OCI-M2 (cell line): ENCODE data around the gene BMAL2.

ENCODE experiments used
- DNase-seq: peaks from one replicate; lab custom pipeline; 2025; ENCODE audit not compliant: unreplicated experiment; lab: John Stamatoyannopoulos, UW

BMAL2 gene, protein sequence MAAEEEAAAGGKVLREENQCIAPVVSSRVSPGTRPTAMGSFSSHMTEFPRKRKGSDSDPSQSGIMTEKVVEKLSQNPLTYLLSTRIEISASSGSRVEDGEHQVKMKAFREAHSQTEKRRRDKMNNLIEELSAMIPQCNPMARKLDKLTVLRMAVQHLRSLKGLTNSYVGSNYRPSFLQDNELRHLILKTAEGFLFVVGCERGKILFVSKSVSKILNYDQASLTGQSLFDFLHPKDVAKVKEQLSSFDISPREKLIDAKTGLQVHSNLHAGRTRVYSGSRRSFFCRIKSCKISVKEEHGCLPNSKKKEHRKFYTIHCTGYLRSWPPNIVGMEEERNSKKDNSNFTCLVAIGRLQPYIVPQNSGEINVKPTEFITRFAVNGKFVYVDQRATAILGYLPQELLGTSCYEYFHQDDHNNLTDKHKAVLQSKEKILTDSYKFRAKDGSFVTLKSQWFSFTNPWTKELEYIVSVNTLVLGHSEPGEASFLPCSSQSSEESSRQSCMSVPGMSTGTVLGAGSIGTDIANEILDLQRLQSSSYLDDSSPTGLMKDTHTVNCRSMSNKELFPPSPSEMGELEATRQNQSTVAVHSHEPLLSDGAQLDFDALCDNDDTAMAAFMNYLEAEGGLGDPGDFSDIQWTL

DNA sequence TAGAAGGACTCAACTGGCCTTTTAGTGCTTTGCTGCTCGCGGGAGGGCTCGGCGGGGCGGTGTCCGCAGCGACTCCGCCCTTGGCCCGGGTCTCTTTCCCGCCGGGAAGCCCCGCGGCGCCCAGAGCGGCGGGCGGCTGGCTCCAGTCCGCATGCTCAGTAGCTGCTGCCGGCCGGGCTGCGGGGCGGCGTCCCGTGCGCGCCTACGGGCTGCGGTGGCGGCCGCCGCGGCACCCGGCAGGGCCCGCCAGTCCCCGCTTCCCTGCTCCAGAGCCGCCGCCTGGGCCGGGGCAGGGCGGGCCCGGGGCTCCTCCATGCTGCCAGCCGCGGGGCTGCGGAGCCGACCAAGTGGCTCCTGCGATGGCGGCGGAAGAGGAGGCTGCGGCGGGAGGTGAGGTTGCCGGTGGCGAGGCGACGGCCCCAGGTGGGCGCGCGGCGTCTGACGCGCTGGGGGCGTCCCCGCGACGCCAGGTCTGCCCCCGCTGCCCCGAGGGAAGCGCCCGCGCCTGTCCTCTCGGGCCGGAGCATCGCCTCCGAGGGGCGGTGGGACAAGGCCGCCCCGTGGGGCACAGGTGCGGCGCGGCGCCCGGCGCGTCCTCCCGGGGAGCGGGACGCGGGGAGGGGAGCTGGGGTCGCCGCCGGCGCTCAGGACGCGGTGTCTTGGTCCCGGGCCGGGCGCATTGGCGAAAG is at the start of gene BMAL2:
TSS of gene BMAL2 (plus strand) at position 123 of the 689 bp plus-strand sequence. CDS start at position 360, 237 bp downstream.
- no peak for DNase-seq

DNA sequence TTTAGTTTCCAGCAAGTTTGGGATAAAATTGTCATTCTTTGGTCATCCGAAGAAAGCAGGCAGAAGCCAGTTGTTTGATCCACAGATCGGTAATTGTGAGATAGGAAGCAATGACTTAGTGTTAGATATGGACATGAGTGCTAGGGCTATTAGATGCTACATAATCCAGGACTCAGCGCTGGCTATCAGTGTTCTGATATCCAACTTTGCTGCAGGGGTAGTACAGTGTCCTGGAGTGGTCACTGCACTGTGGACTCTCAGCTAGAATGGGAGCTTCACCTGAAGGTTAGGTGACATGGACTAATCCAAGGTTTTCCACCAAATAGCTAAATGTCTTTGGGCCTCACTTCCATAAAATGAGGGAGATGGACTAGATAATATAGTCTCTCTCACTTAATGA is 48.6 kb upstream of the BMAL2 start:
- DNase-seq: no peak

DNA sequence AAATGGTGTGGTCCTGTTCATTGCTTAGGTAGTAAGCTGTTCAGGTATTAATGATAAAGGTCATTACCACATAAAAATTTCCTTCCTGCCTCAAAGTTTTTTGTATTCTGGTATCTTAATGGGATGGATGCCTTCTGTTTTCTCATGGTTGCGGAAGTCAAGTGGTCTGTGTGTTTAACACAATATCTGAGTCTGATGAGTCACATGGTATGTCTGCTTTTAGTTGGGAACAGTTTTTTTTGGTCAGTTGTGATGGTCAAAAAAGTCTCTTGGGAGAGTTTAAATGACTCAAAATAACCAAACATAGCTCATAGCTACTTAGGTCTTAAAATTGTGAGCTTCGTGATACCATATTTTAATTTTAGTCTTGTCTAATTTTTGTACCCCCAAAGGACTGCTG is 47.9 kb upstream of the BMAL2 start:
- DNase-seq: no peak

DNA sequence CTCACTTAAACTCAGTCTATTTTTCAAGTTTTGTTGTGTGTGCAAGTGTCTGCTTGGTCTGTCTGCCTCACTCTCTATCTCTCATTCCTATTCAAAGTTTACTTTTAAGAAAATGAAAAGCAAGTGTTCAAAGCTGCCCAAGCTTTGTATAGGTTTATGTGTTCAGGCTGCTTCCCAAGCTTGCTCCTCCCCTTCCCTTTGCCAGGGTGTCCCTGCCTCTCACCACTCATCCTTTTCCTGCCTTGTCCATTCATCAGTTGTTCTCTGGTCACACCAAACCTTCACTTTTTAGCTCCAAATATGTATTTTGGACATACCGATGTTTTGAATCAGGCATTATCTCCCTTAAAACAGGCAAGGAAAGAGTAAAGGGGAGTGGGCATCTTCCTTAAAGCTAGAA is 47.2 kb upstream of the BMAL2 start:
- no peak for DNase-seq

DNA sequence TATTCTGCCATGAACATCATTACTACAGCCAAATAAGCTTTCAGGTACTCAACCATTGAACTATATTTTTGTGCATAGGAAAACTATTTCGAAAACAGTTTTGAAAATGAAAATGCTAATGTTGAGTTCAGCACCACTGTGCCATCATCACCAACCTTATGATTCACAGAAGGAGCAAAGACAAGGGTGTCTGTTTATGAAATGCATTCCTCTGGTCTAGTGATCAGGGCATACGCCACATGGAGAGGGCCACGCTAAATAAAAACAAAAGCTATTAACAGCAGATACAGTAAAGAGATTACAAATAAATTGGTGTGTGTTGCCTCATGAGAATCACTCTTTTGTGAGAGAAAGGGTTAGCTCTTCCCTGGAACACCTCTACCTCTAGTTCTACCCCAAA is 43.2 kb upstream of the BMAL2 start:
- no peak for DNase-seq

DNA sequence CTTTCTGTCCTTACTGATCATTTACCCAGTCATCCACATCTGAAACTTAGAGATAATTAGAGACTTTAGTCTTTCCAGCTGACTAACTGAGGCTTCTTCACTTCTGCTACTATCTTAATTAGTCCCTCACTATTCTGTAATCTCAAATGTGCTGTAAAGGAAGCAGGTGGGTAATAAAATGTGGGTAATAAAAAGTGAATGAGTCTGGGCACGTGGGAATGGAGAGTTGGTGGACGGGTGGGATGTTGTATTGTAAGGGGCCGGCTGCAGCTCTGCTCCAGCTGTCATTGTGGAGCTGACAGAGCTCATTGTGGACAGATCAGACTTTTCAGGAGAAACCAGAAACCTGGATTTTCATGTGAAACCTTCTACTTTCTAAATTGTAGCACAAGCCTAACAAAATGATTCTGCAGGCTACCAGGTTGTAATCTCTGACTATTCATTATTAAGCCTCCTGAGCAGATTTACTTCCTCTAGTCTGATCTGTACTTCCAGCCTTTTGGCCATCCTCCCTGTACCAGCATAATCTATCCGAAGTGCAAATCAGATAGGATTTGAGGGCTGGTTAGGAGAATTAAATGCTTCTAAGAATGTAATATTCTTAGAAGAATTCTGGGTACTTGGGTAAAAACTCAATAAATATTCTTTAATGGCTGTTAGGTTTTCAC is 42.0 kb upstream of the BMAL2 start:
- no peak for DNase-seq

DNA sequence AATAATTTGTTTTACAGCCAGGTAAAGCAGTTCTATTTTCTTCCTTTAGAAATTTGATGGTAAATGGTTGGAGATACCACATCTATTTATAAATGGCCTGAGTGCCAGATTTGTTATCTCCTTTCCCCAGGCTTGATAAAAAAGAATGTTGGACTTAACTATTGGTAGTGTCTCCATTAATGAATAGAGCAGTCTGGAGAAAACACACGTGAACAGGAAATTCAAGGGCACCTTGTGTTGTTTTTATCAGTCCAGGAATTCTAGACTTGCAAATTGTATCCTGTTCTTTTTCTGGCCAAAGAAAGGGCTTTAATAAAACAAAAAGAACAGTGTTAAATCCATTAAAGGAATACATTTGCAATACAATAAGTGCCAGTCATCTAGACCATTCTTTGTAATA is 40.8 kb upstream of the BMAL2 start:
- no peak for DNase-seq

DNA sequence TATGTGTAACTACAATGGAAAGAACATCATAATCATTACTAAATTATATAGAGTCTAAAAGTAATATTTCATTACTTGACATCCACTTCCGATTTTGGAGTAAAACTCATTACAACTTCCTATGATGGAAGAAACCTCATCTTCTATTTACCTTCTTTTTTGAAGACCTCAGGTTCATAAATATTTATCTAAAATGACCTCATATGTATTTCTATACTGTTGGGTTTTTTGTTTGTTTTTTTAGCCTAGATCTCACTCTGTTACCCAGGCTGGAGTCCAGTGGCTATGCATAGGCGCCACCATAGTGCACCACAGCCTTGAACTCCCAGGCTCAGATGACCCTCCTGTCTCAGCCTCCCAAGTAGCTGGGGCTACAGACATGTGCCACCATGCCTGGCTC is 39.9 kb upstream of the BMAL2 start:
- no peak for DNase-seq

DNA sequence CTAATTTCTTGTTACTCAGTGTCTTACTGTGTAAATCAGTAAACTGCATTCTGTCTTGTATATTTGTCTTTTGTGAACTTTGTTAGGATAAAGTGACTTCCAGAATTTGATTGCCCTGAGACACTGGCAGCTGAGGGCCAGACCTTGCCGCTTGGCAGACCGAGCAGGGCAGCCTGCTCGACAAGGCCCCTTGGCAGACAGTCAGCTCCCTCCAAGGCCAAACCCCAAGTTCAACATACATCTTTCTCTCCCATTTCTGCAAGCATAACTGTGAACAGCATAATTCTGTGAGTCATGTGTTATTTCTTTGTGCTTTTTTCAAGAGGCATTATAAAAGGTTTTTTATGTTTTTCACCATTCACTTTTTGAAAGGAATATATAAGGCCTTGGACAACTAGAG is 39.2 kb upstream of the BMAL2 start:
- DNase-seq: no peak

DNA sequence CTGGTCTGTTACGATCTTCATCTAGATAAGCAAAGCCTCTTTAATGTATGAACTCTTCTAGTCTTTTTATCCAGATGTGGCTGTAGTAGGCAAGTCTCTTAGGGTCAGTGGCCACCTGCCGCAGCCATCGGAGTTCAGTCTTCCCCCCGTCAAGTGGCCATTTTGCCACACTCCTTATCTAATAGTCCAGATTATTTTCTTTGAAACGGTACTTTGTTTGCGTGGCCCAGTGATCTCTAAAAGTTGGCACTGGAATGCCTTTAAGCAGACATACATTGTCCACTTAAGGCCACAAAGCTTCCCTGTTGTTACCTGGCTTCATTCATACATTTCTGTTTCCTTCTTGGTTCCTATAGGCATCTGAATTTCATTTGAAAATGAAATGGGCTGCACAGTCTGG is 36.0 kb upstream of the BMAL2 start:
- no peak for DNase-seq

DNA sequence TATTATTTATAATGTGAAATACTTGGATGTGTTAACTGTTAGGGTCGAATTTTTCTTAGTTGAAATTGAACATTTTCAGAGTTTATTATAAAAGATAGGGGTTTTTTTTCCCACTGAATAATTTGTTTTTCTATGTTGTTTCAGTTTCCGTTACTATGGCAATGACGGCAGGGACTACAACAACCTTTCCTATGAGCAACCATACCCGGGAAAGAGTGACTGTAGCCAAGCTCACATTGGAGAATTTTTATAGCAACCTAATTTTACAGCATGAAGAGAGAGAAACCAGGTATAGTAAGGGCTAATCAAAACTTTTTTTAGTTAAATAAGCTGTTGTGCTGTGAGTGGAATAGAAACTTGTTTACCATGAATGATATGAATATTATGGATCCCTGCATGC is 35.1 kb upstream of the BMAL2 start:
- DNase-seq: no peak

DNA sequence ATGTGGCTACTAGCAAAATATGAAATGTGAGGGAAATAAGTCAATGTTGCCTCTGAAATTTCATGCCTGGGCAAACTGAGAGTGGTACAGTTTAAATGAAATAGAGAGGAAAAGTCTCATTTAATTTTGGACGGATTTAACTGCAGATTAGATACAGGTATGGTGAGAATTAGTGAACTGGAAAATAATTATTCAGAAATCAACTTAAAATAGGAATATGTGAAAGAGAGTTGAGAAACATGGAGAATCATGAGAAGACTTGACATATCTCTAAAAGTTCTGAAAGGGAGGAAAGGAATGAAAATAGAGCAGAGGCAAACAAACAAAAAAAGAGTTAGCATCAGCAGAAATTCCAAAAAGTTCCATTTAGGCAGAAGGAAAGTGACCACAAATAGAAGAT is 33.5 kb upstream of the BMAL2 start:
- DNase-seq: no peak

DNA sequence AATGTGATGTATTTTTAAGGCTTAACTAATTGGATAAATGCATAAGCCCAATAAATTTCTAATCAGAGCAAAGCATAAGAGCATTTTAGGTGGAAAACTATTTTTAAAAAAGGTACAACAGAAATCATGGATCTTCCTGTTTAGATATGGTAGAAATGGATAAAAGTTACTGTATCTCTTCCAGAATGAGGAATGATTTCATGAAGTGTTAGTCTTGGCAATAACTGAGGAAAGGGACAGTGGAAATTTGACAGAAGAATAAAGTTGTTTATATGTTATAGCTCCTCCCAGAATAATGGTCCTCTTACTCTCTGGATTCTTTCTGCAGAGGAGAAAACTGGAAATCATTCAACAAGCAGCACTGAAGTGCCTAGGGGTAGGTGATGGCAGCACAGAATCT is 32.4 kb upstream of the BMAL2 start:
- DNase-seq: no peak

DNA sequence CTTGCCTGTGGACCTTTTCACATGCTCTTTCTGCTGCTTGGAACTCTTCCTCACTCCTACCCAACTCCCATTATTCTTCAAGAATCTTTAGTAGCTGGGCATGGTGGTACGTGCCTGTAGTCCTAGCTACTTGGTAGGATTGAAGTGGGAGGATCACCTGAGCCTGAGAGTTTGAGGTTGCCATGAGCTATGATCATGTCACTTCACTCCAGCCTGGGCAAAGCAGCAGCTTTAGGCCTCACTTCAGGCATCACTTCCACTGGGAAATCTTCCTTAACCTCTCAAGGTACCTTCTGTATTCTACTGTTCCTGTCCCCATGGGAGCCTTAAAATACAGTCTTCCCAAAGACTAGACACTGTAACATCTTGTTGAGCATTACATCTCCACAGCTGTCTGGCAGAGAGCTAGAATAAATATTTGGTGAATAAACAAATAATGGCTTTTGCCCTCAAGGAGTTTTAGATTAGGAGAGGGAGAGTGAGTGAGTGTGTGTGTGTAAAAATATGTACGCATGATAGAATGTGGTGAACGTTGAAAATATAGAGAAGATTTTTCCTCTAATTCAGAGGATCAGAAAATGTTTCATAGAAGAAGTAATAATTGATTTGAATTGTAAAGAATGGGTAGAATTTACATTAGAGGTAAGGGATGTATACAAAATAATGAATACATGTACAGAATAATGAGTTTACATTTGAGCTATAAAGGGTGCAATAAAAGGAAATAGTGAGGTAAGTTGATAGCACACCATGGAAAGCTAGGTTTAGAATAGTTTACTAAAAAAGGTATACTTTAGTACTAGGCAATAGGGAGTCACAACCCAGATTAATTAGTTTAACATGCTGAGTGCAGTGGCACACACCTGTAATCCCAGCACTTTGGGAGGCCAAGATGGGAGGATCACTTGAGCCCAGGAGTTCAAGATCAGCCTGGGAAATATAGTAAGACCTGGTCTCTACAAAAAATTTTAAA is 29.2 kb upstream of the BMAL2 start:
- DNase-seq: no peak

DNA sequence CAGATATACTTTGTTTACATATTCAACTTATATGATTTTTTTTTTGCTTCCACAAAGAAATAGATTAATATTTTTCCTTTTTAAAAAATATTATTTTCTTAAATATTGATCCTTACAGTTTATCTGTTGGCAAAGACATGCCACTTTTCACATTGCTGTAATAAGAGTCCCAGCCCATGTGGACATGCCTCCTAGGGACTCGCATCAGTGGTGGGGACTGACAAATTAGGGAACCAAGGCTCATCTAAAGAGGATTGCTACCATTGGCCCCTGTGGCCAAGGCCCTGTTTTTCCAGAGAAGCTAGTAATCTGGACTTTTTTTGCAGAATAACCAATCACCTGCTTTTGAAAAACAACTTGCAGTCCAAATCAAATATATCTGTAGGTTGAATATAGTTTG is 27.8 kb upstream of the BMAL2 start:
- no peak for DNase-seq

DNA sequence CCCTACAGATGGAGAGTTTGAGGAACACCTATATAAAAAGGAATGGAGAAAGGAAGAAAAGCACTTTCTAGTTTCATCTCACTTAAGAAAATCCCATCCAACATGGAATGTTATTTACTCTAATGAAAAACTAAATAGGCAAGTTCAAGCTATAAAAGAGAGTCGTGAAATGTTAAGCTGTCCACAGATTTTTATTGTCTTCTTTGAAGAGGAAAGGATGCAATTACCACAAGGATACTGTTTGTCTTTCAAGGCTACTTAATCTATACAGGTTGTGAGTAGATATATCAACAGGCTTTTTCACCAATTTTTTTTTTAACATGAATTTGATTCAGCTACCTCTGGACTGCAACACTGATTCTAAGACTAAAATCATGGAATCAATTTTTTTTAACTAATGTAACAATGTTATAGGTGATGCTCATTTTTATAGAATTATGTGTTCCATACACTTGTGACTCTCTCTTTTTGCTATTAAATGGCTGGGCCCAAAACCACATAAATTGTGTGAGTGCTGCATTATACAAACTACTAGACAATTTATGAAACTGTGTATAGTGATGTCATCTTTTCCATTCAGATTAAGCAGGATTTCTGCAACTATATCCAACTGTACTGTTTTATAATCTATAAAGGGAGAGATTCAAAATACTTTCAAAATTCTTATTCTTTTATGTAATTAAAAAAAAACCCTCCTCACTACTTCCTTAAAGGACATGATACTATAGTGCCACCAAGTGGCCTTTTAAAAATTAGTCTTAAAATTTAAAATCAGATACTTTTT is 26.8 kb upstream of the BMAL2 start:
- DNase-seq: no peak

DNA sequence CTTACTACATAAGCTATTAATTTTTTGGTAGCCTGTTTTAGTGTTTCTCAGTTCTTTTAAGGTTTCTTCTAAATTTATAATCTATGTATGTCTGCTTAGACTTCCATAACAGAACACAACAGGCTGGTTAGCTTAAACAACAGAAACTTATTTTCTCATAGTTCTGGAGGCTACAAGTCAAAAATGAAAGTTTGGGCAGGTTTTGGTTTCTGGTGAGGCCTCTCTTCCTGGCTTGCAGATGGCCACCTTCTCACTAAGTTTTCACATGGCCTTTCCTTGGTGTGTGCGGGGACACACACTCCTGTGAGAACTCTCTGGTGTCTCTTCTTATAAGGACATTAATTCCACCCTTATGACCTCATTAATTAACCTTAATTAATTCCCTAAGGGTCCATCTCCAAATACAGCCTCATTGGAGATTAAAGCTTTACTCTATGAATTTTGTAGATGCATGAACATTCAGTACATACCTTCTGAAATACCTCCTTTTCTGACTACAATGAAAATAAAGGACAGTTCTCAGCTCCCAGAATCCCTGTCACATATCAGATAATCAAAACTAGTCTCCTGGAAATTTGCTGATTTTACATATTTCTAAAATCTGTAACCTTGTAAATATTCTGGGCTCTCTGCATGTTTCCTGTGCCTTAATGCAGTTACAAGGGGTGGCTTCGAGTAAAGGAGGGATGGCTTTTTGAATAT is 23.2 kb upstream of the BMAL2 start:
- no peak for DNase-seq

DNA sequence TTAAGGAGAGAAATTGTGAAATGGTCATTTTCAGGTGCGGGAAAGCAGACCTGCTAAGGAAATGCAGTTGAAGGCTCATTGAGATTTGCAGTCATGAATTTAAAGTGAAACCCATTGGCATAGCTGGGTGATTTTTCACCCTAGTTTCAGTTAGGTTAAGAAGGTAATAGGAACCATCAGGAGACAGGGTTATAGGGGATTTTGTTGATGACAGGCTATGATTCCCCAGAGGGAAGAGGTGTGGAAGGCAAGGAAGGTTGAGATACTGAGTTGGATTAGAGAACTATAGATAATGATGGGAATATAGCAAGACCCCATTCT is 22.7 kb upstream of the BMAL2 start:
- no peak for DNase-seq

DNA sequence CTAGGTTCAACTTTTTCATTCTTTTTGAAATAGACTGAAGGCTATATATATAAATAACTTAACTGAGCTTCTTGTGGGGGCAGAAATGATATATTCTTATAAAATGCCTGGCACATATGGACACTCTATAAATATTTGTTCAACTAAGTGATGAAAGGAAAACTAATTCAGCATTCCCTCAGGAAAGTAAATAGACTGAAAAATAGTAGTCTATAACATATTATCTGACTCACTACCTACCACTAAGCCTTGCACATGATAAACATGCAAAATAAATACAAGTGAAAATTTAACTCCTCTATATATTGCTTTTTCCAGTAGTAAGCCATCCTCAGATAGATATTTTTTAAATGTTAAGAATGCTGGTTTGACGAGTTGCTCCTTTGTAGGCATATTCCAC is 15.7 kb upstream of the BMAL2 start:
- DNase-seq: no peak
